HG03045 (cell line): ENCODE data around the gene RIMBP3C.
A peak's percentile ranks its signal among the peaks of the same experiment; 100 is the strongest.
"Not testable (repeated sequence)": the region's sequence is repeated elsewhere in the genome, so short reads cannot be mapped to it uniquely, and the experiment has no call there.

Experiments used
- ATAC-seq: cut with Tn5 transposase; IDR thresholded peaks from one replicate; pipeline ENCODE4 v1.9.1; 2021; ENCODE audit warnings: mild to moderate bottlenecking, moderate library complexity; ENCODE audit not compliant: unreplicated experiment

The RIMBP3C gene

GRCh38 chr22:21551361-21551760 lies at the start of gene RIMBP3C:
RIMBP3C (minus strand) TSS chr22:21551461; CDS start chr22:21550976, 485 bp downstream.
- ATAC-seq: not testable (repeated sequence)

- no peak for ATAC-seq
Observed at GRCh38 chr22:21599053-21599893, 48.0 kb upstream of the RIMBP3C start.

- ATAC-seq: no peak
Observed at GRCh38 chr22:21598302-21598701, 47.0 kb upstream of the RIMBP3C start.

- not testable (repeated sequence) for ATAC-seq
Observed at GRCh38 chr22:21596356-21597135, 45.3 kb upstream of the RIMBP3C start.

- no peak for ATAC-seq
Observed at GRCh38 chr22:21594865-21595452, 43.7 kb upstream of the RIMBP3C start.

GRCh38 chr22:21593406-21594232 lies 42.4 kb upstream of the RIMBP3C start:
- ATAC-seq: no peak

- no peak for ATAC-seq
Observed at GRCh38 chr22:21592422-21592821, 41.2 kb upstream of the RIMBP3C start.

- ATAC-seq: no peak
Observed at GRCh38 chr22:21591695-21592094, 40.4 kb upstream of the RIMBP3C start.

- no peak for ATAC-seq
Observed at GRCh38 chr22:21590809-21591641, 39.8 kb upstream of the RIMBP3C start.

- ATAC-seq: no peak
Observed at GRCh38 chr22:21589396-21589795, 38.1 kb upstream of the RIMBP3C start.

GRCh38 chr22:21587803-21588611 lies 36.7 kb upstream of the RIMBP3C start:
- ATAC-seq: peak; percentile 72

- ATAC-seq: no peak
Observed at GRCh38 chr22:21585389-21585788, 34.1 kb upstream of the RIMBP3C start.

GRCh38 chr22:21582801-21583740 lies 31.8 kb upstream of the RIMBP3C start:
- no peak for ATAC-seq

GRCh38 chr22:21581009-21581713 lies 29.9 kb upstream of the RIMBP3C start:
- not testable (repeated sequence) for ATAC-seq

- ATAC-seq: not testable (repeated sequence)
Observed at GRCh38 chr22:21580623-21581007, 29.4 kb upstream of the RIMBP3C start.

GRCh38 chr22:21579474-21579851 lies 28.2 kb upstream of the RIMBP3C start:
- ATAC-seq: no peak

GRCh38 chr22:21573750-21574494 lies 22.7 kb upstream of the RIMBP3C start:
- no peak for ATAC-seq
